Measurements from ENCODE around the gene PLCH1.

The PLCH1 gene

DNA sequence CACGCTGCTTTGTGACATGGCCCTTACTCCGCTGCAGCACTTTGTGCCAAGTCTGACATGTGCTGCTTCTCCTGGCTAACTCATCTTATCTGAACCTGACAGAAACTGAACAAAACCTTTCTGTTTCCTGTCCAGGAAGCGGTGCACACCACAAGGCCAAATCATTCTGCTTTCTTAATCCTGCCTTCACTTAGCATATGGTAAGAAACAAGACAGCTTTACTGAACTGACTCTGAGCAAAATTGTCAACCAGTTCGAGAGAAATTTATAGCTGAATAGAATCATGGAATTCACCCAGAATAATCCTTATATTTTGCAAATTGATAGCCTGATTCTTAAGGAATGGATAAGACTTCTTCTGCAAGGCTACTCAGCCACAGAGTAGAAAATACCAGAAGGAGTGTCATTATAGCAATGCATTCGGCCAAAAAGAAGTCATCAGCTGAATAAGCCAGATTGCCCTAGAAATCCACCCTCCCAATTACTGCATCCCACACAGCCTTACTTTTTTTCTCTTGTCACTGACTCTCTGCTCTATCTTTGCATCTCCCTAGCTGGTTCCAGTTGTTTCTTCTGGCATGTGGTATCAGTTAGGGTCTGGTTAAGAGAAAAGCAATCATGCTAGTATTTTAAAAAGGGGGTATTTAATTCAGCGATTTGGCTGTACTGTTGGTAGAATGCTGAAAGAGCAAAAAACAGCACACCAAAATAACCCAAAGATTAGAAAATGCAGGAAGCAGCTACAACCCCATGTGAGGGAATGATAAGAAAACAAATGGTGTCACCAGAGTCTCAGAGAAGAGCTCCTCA lies 409.8 kb downstream of the PLCH1 start:
- TF ChIP-seq, protein P1, sequence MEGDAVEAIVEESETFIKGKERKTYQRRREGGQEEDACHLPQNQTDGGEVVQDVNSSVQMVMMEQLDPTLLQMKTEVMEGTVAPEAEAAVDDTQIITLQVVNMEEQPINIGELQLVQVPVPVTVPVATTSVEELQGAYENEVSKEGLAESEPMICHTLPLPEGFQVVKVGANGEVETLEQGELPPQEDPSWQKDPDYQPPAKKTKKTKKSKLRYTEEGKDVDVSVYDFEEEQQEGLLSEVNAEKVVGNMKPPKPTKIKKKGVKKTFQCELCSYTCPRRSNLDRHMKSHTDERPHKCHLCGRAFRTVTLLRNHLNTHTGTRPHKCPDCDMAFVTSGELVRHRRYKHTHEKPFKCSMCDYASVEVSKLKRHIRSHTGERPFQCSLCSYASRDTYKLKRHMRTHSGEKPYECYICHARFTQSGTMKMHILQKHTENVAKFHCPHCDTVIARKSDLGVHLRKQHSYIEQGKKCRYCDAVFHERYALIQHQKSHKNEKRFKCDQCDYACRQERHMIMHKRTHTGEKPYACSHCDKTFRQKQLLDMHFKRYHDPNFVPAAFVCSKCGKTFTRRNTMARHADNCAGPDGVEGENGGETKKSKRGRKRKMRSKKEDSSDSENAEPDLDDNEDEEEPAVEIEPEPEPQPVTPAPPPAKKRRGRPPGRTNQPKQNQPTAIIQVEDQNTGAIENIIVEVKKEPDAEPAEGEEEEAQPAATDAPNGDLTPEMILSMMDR (IDR thresholded peaks at IDR 0.05), result no peak
- Histone ChIP-seq H3K27me3 (no peaks in the 10 kb centered on the region), H3K27ac (no peak overlapping the region)

DNA sequence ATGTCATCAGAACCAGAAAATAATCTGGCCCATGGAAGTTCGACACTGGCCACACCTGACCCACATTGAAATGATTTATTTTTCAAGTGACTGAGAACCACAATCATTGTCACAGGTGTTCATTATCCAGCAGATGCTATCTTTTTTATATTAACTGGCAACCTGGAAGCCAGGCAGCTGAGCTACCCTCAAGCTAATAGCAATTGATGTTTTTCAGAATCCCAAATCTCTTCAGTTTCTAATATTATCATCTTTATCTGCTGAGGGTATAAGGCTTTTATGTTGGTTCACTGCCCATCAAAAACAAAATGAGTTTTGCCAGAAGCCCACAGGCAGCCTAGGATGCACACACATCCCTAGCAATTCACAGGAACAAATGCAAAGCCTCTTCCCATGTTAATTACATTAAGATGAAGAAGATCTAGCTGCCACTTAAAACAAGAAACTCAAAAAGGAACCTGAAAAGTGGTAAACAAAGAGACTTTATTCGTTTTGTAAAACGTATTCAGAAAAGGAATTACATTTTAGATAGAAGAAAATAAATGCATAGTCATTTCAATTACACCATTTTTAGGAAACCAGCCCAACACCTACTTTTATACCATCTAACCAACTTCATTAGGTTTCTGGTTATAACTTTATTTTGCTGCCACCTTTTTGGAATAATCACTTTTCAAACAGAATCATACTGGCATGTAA lies 410.5 kb downstream of the PLCH1 start:
- TF ChIP-seq, protein P1 (IDR thresholded peaks at IDR 0.05), result no peak
- Histone ChIP-seq H3K4me3 (ENCODE audit: low read depth in 1 of 2, low read length in 1 of 2) (no peak overlapping the region), H3K4me1 (ENCODE audit: control insufficient read depth in 1 of 2, insufficient read depth in 1 of 2, low read depth in 1 of 2, low read length in 1 of 2) (peaks cover 0 to 8% of the 10 kb centered on the region in 2 experiments), H3K27me3 (no peaks in the 10 kb centered on the region), H3K36me3 (no peaks in the 10 kb centered on the region), H3K9me3 (no peaks in the 10 kb centered on the region), H3K27ac (no peak overlapping the region)

More for the DNA sequence above, 409.8 kb downstream of the PLCH1 start:
- Histone ChIP-seq H3K9me3 (no peaks in the 10 kb centered on the region), H3K4me1 (ENCODE audit: control insufficient read depth in 1 of 2, insufficient read depth in 1 of 2, low read depth in 1 of 2, low read length in 1 of 2) (peaks cover 0 to 8% of the 10 kb centered on the region in 2 experiments), H3K36me3 (no peaks in the 10 kb centered on the region), H3K4me3 (ENCODE audit: low read depth in 1 of 2, low read length in 1 of 2) (no peak overlapping the region)

DNA sequence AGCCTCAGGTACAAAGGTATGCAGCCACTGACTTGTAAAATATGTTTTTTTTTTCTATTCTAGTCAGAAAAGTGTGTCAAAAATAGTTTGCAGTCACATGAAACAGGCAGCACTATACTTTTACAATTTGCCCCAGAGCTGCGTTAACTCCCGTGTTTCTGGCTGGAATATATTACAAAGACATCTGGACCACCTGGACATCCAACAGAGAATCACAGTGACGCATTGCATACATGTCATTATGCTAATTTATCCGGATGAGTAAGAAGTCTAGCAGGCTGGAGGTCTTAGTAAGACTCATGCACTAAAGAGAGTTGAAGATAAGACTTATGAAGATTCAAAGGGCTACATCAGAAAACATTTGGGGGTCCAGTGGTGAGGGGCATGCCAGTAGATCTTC lies 412.2 kb downstream of the PLCH1 start:
- Histone ChIP-seq H3K4me1 (ENCODE audit: control insufficient read depth in 1 of 2, insufficient read depth in 1 of 2, low read depth in 1 of 2, low read length in 1 of 2) (peaks cover 0 to 8% of the 10 kb centered on the region in 2 experiments), H3K27me3 (no peaks in the 10 kb centered on the region), H3K9me3 (no peaks in the 10 kb centered on the region), H3K4me3 (ENCODE audit: low read depth in 1 of 2, low read length in 1 of 2) (no peak overlapping the region), H3K27ac (no peak overlapping the region), H3K36me3 (no peaks in the 10 kb centered on the region)
- TF ChIP-seq, protein P1 (IDR thresholded peaks at IDR 0.05), result no peak

DNA sequence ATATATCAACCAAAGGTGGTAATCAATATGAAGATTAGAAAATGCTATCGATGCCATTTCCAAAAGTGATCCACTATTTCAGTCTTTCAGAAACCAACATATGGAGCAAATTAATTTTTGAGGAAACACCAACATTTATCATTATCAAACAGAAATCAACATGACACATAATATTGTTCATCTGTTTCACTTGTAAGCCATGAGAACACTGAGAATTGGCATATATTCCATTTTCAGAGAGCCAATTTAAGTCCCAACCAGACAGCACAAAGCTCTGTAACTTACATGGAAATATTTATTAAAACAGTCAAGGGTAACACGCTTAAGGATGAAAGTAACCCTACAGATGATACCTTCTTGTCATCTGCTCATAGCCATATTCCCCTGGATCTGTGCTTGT lies 413.8 kb downstream of the PLCH1 start:
- TF ChIP-seq, protein P1 (IDR thresholded peaks at IDR 0.05), result no peak
- Histone ChIP-seq H3K36me3 (no peaks in the 10 kb centered on the region), H3K9me3 (no peaks in the 10 kb centered on the region), H3K27me3 (no peaks in the 10 kb centered on the region), H3K4me1 (ENCODE audit: control insufficient read depth in 1 of 2, insufficient read depth in 1 of 2, low read depth in 1 of 2, low read length in 1 of 2) (peaks cover 0 to 8% of the 10 kb centered on the region in 2 experiments), H3K4me3 (ENCODE audit: low read depth in 1 of 2, low read length in 1 of 2) (no peak overlapping the region), H3K27ac (no peak overlapping the region)

DNA sequence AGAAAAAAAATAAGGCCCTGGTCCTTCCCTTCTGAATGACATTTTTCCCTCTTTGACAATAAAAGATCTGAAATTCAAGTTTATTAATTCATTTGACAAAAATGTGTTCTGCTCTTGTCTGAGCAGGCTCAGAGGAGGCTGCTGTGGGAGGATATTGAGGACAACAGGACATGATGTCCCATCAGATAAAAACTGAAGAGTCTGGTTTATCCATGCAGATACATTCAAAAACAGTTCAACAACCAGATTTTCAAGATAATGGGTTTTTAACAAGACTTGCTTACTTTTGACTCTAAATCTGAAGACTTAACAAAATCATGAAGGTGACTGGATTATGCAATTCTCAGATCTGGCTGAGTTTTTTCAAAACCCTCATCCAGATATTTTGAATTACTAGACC lies 414.5 kb downstream of the PLCH1 start:
- Histone ChIP-seq H3K27ac (no peak overlapping the region), H3K27me3 (no peaks in the 10 kb centered on the region), H3K4me3 (ENCODE audit: low read depth in 1 of 2, low read length in 1 of 2) (no peak overlapping the region), H3K9me3 (no peaks in the 10 kb centered on the region), H3K4me1 (ENCODE audit: control insufficient read depth in 1 of 2, insufficient read depth in 1 of 2, low read depth in 1 of 2, low read length in 1 of 2) (peaks cover 0 to 8% of the 10 kb centered on the region in 2 experiments), H3K36me3 (no peaks in the 10 kb centered on the region)
- TF ChIP-seq, protein P1 (IDR thresholded peaks at IDR 0.05), result no peak

Data from neutrophil (primary cell).